HPDE6-E6E7 (cell line): Measurements from ENCODE around the gene FOXI3.
A peak's percentile ranks its signal among the peaks of the same experiment; 100 is the strongest.

Experiments used
- DNase-seq: peaks from one replicate; pipeline ENCODE4 v3.0.0; 2011; ENCODE audit warnings: missing footprints; ENCODE audit errors: extremely low spot score

Gene FOXI3

DNA sequence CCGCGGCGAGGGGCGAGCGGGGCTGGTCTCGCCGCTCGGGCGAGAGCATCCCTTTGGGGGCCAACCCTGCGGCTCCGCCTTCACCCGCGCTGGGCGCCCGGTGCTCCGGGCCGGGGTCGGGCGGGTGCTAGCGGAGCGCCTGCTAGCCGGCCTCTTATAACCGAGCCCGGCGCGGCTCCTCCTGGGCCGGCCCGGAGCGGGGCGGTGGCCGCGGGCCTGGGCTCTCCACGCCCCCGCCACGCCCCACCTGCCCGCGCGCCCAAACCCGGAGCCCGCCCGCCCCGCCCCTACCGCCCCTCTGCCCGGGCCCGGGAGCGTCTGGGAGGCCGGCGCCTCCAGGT is at the start of gene FOXI3:
FOXI3 (minus strand) TSS at position 129 of the 341 bp plus-strand sequence. CDS start 158 bp downstream, outside the sequence.
- DNase-seq = no peak

DNA sequence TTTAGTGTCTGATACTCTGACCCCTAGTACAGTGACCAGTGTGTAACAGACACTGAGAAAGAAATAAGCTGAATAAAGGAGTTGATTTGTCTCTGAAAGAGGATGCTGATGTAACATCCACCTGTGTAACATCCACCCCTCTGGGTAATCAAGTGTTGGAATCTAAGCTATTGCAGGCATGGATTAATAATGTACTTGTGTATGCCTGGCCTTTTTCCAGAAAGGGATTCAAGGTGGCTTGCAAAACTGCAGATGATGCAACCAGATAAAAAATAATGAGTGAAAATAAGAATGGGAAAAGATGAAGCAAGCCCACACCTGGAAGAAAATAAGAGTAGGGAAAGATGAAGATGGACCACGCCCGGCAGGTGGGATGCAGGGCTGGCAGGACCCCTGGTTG is 48.2 kb upstream of the FOXI3 start:
- peak; percentile 40 for DNase-seq

DNA sequence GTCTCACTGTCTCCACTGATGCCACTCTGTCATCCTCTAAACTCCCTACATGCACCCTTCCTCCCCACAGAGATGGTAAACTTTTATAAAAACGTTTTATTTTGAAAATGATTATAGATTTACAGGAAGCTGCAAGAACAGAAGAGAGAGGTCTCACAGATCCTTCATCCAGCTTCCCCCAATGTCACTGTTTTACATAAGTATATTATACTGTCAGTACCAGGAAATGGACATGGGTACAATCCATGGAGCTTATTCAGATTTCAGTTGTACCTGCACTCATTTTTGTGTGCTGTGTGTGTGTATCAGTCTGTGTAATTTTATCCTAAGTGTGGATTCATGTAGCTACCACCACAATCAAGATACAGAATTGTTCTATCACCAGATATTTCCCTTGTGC is 46.7 kb upstream of the FOXI3 start:
- no peak for DNase-seq

DNA sequence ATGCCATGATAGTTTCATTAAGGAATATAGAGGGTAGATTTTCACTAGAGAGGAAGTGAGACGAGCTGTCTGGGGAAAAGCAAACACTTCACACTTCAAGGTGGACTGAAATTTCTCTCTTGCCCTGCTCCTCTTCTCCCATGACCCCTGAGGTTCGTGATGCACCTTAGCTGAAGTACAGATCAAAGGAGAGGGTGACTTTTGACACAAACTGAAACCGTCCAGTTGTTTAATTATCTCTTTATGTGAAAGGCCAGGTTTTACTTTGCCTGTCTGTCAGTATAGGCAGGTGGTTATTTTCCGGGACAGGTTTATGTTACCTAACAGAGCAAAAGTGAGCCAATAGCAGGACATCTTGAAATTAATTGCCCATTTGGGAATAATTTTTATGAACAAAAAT is 41.0 kb upstream of the FOXI3 start:
- no peak for DNase-seq

DNA sequence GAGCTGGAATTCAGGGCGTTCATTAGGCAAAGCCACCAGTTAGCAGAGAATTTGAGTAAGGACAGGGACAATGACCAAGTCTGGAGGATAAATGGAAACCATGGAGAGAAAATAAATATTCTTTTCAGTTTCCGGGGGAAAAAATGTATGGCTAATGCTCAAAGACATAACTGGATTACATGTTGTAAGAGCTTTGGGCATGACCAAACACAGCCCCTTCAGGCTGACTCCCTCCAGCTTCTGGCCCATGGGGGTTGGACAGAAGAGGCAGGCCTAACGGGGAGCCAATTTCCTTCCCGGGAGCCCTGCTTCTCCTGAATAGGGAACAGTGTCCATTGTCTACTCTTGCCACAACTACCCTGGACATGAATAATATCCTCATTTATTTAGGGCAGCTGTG is 39.5 kb upstream of the FOXI3 start:
- DNase-seq = no peak

DNA sequence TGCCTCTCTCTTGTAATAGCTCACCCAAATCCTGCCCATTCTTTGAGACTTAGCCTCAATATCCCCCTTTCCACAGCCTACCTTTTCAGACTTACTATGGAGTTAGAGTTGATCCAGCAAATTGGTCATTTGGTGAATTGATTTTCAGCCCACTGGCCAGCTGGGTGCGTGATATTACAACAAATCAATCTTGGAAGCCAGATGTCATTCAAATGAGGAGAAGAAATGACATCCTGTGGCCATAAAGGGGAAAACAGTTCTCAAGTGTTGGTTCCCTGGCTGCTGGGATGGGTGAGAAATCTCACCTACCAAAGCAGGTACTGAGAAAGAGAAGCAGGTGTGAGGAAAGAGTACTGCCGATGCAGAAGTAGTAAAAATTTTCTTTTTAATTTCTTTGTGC is 36.7 kb upstream of the FOXI3 start:
- DNase-seq = peak; percentile 21

DNA sequence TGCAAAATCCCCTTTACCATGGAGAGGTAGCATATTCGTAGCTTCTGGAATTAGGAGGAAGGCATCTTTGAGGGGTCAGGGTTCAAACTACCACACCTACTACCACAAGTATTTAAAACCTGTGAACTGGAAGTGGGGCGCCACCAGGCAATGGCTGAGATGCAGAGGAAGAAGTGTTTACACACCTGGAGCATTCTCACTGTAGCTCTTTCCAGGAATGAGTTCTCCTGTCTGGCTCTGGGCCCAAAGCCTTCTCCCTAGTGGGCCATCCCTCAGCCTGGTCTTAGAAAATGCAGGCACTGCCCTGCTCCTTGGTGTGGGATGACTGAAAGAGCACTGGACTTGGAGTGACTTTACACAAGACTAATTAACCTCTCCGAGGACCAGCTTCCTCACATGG is 30.7 kb upstream of the FOXI3 start:
- DNase-seq = no peak

DNA sequence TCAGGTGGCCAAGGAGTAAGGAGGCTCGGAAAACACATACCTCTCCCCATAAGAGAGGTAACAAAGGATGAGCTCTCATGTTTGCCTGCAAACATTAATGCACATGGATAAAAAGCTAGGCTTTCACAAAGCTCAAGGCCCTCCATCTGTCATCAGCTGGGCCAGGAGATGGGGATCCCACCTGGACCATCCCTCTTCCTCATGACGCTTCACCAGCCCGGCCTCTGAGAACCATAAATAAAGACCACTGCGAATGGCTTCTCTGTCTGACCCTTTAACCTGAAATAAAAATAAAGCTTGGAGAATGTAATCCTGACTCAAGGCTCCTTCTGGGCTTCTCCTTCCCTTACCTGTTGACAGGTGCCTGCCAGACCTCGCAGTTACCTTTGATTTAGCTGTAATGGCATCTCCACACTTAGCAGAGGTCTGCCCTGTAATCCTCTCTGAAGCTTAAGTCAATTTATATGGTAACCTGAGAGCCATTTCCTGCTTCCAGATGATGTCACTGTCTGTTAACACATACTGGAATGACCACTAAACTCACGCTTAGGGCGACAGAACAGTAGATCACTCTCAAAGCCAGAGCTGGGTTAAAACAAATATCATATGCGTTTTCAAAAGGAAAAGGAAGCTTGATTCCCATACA is 29.3 kb upstream of the FOXI3 start:
- DNase-seq = peak; percentile 58

DNA sequence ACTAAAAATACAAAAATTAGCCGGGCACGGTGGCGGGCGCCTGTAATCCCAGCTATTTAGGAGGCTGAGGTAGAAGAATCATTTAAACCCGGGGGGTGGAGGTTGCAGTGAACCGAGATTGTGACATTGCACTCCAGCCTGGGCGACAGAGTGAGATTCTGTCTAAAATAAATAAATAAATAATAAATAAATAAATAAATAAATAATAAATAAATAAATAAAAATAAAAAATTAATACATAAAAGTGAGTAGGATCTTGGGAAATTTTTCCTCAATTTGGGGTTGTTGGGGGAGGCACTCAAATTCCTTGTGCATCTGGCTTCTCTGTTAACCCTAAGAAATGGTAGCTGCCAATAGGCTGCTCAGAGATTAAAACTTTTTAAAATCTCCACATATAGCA is 20.3 kb upstream of the FOXI3 start:
- no peak for DNase-seq

DNA sequence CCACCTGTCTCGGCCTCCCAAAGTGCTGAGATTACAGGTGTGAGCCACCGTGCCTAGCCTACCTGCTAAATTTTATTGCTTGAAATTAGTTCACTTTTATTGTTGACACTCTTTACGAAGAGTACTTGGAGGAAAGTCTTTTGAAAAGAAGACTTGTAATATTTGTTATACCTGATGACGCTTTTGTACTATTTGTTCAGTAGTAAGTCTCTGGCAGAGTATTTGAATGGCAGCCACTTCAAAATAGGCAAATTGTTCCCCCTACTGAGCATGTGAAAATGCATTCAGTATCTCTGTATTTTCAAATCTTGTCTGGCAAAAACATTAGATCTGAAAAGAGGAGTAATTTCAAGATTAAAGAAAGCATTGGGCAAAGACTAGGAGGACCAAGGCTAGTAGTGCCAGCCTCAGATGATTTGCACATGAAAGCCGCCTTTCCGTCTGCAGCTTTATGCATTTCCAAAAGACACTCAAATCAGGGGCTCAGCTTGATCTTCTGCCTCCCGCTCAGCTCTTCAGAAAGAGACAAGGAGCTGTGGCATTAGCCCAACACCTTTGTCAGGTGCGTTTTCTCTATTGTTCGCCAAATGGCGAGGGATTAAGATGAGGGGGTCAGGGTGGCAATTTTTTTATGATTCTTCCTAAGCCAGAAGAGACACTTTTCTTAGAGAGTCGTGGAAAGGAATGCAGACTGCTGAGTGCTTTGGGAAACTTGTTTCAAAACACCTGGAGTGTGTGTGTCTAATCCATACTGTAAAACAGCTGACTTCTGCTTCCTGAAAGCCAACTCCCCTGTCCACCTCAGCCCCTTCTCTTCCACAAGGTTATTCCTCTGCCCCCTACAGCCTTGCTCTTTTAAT is 18.8 kb upstream of the FOXI3 start:
- no peak for DNase-seq

DNA sequence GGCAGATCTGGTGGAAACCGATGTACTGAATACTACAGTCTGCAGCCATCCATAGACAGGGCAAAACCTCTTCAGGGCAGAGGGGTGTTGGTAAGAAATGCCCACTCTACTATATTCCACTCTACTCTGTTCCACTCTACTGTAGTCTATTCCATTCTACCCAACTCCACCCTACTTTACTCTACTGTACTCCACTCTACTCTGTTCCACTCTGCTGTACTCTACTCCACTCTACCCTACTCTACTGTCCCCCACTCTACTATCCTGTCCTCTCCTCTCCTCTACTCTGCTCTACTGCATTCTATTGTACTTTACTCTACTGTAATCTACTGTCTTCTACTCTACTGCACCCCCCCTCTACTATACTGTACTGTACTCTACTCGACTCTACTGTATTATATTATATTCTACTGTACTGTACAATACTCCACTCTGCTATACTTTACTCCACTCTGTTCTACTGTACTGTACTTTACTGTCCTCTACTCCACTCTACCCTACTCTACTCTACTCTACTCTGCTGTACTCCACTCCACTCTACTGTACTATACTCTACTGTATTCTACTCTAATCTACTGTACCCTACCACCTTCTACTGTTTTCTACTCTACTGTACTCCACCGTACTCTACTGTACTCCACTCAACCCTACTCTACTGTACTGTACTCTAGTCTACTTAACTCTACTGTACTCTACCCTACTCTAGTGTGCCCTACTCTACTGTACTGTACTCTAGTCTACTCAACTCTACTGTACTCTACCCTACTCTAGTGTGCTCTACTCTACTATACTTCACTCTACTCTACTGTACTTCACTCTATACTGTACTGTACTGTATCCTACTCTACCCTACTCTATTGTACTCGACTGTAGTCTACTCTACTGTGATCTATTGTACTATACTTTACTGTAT is 17.0 kb upstream of the FOXI3 start:
- DNase-seq = no peak

DNA sequence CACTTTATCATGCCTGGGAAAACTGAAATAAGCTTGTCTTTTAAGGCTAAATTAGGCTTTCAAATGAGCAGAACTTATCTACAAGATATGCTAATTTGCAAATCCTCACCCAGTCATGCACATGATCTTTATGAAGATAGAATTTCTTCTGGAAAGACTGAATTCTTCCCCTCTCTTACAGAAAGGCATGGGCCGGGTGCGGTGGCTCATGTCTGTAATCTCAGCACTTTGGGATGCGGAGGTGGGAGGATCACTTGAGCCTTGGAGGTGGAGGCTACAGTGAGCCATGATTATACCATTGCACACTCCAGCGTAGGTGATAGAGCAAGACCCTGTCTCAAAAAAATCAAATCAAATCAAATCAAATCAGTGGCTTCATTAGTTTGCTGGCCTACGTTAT is 11.7 kb upstream of the FOXI3 start:
- no peak for DNase-seq

DNA sequence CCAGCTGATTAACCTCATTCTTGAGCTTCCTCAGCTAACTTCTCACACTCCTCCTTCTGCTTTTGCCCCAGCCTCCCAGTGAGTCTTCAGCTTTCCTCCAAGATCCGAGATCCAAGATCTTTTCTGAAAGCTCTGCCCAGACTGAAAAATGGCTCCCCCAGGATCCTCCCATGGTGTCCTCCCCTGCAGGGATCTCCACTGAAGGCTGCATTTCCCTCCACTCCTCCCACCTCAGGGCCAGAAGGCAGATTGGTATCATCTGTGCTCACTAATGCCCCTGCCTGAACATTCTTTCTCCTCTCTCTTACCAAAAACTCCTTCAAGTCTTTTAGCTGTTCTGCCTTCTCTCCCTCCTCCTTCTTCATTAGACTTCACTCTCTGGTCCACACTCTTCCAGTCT is 6.1 kb upstream of the FOXI3 start:
- no peak for DNase-seq

DNA sequence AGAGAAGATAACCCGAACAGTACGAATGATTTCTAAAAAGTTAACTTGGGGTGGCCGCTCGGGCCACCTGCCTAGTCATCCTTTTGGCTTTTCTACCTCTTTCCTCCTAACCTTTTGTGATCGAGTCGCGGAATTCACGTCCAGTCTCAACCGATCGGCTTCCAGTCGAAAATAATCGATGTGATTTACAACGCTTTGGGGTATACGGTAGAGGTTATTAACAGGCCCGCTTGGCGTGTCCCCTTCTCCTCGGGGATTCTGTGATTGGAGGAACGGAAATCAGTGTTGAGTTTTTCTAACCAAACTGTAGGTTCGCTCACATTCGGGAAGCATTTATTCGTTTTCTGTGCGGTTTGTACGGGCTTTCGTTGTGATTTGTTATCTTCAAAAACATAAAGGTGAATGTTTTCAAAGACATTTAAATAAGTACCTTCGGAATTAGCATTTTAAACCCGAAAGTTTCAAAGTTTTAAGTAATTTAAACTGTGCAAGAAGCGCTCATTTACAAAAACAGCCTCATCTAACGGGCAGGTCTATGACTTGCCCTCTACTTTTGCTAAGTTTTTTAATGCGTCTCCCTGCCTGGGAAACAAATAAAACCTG is 588 bp upstream of the FOXI3 start:
- no peak for DNase-seq

DNA sequence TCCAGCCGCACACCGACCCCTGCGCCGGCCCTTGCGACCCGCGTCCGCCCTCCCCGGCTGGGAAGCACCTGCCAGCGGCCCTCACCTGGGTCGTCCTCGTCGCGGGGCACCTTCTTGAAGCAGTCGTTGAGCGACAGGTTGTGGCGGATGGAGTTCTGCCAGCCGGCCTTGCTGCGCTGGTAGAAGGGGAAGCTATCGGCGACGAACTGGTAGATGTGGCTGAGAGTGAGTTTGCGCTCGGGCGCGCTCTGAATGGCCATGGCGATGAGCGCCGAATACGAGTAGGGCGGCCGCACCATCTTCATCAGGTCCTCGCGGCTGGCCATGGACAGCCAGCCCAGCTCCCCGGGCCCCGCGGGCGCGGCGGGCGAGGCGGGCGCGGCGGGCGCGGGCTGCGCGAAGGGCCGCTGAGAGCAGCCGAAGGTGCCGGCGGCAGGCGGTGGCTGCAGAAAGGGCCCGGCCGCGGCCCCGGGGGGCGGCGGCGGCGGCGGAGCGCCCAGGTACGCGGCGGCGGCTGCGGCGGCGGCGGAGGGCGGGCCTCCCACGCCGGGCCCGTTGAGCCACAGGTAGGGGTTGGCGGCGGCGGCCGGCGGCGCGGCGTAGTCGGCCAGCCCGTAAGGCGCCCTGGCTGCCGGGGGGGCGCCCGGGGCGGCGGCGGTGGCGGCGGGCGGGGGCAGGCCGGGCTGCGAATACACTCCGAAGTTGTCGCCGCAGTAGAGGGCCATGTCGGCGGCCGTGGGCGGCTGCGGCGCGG is 505 bp downstream of the FOXI3 start:
- DNase-seq = no peak

DNA sequence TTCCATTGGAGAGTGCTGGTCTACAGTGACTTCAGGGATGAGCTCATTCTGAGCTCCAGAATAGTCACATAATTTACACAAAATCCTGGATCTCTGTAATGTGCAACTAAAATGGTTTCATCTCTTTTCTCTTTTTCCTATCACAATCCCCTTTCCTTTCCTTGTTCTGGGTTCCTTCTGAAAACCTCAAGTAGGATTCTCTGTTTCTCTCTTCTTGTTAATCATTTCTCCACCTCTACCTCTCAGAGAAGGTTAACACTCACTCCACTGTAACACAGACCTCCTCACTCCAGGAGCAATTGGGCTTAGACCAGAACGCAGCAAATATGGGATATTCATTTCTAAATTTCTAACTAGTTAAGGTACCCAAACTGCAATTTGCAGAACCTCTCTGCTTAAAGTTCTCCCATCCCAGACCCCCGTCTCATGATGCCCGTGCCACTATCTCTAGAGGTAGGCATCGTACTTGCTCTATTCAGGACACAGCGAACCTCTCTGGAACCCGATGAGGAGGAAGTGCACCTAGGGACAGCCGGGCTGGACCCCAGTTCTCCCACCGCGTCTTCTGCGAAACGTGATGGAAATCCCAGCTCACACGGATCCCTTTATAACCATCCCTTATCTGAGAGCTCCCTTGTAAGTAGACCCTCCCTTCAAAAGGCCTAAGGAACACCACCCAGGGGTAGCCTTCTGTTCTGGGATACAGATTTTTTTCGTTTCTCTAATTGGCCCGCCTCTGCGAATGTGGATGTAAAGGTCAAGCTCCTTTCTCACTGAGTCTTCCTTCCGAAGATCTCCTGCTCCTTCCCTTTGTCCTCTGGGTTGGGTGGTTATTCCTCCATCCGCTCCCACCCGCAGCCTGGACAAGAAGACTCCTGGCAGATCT is 1.3 kb downstream of the FOXI3 start:
- DNase-seq = no peak

DNA sequence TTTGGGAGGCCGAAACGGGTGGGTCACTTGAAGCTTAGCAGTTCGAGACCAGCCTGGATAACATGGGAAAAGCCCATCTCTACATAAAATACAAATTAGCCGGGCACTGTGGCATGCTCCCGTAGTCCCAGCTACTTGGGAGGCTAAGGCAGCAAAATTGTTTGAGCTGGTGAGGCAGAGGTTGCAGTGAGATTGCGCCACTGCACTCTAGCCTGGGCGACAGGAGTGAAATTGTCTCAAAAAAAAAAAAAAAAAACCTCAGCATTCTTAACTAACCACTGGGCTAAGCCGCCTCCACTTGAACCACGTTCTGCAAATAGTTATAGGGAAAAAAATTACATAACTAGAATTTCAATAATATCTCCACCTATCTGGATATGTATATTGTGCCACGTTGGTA is 2.3 kb downstream of the FOXI3 start:
- no peak for DNase-seq

DNA sequence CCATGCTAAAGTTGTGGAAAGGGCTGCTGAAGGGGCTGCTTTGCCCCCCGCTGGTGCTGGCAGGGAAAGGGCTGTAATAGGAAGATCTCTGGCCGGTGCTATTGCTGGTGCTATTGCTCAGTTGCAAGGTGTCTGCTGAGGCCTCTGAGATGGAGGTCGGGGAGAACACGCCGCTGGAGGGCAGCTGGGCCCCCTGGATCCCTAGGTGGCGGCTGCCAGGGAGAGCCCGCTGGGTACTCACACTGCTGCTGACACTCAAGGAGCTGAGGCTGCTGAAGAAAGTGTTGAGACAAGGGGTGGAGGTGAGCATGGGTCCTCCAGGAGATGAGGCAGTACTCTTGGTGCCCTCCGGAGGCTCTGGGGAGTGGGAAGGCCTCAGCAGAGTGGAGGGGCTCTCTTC is 4.2 kb downstream of the FOXI3 start:
- DNase-seq = no peak

DNA sequence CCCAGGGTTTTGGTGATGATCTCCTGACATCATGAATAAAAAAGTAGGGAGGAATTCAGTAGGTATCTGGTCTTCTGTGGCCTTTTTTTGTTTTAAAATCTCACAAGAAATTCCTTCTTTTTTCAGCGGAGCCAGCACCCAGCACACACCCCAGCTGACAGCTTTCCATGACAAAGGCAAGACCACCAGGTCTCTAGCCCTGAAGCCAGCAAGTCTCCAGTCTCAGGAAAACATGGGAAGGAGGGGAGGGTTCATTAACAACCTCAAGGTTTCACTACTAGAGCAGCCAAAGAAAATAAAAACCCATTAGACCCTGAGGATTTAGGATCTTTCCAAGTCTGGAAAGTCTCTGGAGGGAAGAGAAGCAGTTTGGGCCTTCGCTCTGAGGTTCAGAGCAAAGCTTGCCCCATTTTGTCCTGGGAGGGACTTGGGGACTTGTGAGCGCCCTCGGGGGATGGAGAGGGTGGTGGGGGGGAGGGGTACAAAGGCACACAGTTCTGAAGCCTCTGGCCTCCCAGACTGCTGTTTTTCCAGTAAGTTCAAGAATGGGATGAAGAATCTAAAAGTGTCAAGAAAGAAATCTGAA is 9.0 kb downstream of the FOXI3 start:
- DNase-seq = no peak

DNA sequence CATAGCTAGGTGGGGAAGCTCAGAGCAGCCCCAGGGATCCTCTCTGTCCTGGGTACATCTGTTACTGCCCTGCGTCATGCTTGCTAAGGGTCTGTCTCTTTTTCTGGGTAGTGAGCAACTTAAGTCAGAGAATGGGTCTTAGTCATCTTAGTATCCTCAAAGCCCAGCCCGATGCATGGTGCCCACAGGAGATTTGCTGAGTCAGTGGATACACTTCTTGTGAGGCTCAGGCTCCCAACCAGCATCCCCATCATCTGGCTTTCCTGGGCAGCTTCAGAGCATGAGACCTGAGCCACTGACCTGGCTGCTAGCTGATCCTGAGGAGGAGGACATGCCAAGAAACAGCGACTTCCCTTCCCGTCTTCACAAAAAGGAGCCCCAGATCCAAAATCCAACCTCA is 10.0 kb downstream of the FOXI3 start:
- no peak for DNase-seq
